GM12878 (cell line): ENCODE data around the gene SWSAP1. TPM values are rescaled to one million over a fixed set of nuclear protein-coding genes. Genes with fewer than 3 reads are reported as not detected.

ENCODE experiments used
- ATAC-seq: fragments of 200-7000 bp; cut with Tn5 transposase; 3 replicates; pipeline ENCODE4 v1.9.1; 2020; ENCODE audit warnings: mild to moderate bottlenecking, moderate library complexity
- BruUV-seq: library from RNA; stranded (reverse); fragments of 400-500 nt; replicated peaks from 2 replicates; lab custom pipeline; 2021; lab: Mats Ljungman, UMichigan
- CTCF ChIA-PET: fragments of 300-600 bp; sonication (Branson Sonifier 250); formaldehyde crosslinking; extraction: SDS; loops from one replicate; lab custom pipeline; 2021; ENCODE audit warnings: inconsistent platforms; lab: Yijun Ruan, JAX
- POLR2A ChIA-PET: fragments of 350-600 bp; formaldehyde crosslinking; extraction: SDS; loops from one replicate; lab custom pipeline; 2021; ENCODE audit warnings: inconsistent platforms; lab: Charles Lee
- RAD21 ChIA-PET: fragments of 300-600 bp; sonication (Branson Sonifier 250); formaldehyde crosslinking; loops from one replicate; lab custom pipeline; 2023; ENCODE audit warnings: antibody characterized with exemption; ENCODE audit not compliant: unreplicated experiment; lab: Charles Lee
- SMC1A ChIA-PET: fragments of 300-600 bp; sonication (Branson Sonifier 250); formaldehyde crosslinking; loops from one replicate; lab custom pipeline; 2023; ENCODE audit not compliant: unreplicated experiment, uncharacterized antibody; lab: Charles Lee
- DNase-seq: peaks from one replicate; pipeline ENCODE4 v3.0.0-alpha.2; 2011; ENCODE audit warnings: low read depth, low spot score
- FAIRE-seq: peaks from 3 replicates; lab custom pipeline; 2011; peaks lifted over from hg19 to GRCh38; lab: Jason Lieb, UNC
- H2AFZ ChIP-seq: 2 replicates; pipeline ENCODE4 v1.6.0; 2011; ENCODE audit warnings: low read depth, low read length, control low read depth; ENCODE audit not compliant: control insufficient read depth
- H3K27ac ChIP-seq: 2 replicates; pipeline ENCODE4 v1.5.1; 2011; ENCODE audit warnings: control low read depth; ENCODE audit not compliant: control insufficient read depth, insufficient read depth
- H3K27me3 ChIP-seq, 2 experiments: replicated peaks in 1 of 2; 2 replicates each; pipeline versions ENCODE4 v1.6.0 to v1.6.1; 2011; ENCODE audit warnings: low read length in 1 of 2; ENCODE audit not compliant: control insufficient read depth in 2 of 2, insufficient read depth in 2 of 2
- H3K36me3 ChIP-seq, 2 experiments: 2 replicates each; pipeline ENCODE4 v1.5.1; 2011; ENCODE audit warnings: low read length in 1 of 2; ENCODE audit not compliant: control insufficient read depth in 2 of 2, insufficient read depth in 2 of 2
- H3K4me1 ChIP-seq: 2 replicates; pipeline ENCODE4 v1.6.1; 2011; ENCODE audit warnings: mild to moderate bottlenecking, low read length, moderate library complexity, mixed read lengths; ENCODE audit not compliant: control insufficient read depth, insufficient read depth
- H3K4me2 ChIP-seq: 2 replicates; pipeline ENCODE4 v1.6.0; 2011; ENCODE audit warnings: control low read depth; ENCODE audit not compliant: control insufficient read depth, insufficient read depth
- H3K4me3 ChIP-seq: fragments of 200-600 bp; sonication (generic); 2 replicates; pipeline ENCODE4 v1.5.1; 2016
- H3K79me2 ChIP-seq: 2 replicates; pipeline ENCODE4 v1.6.0; 2011; ENCODE audit warnings: low read length; ENCODE audit not compliant: control insufficient read depth, insufficient read depth
- H3K9ac ChIP-seq: 2 replicates; pipeline ENCODE4 v1.8.0; 2011; ENCODE audit warnings: low read length, control low read depth, mixed read lengths; ENCODE audit not compliant: control insufficient read depth, insufficient read depth
- H3K9me3 ChIP-seq: replicated peaks from 3 replicates; pipeline ENCODE4 v1.5.1; 2011; ENCODE audit warnings: mild to moderate bottlenecking, low read length; ENCODE audit not compliant: control insufficient read depth, insufficient read depth
- H4K20me1 ChIP-seq: 2 replicates; pipeline ENCODE4 v1.6.0; 2011; ENCODE audit not compliant: control insufficient read depth, insufficient read depth
- CHD1 ChIP-seq: IDR thresholded peaks from 2 replicates; pipeline ENCODE4 v1.6.1; 2012; ENCODE audit warnings: low read depth, low read length, improper control_type of control experiment
- EGR1 ChIP-seq, 2 experiments: IDR thresholded peaks; 1 replicate in 1 of 2; 2 replicates in 1 of 2; pipeline ENCODE4 v1.6.1; 2011 to 2012; ENCODE audit warnings: low read depth in 2 of 2, low read length in 2 of 2, borderline replicate concordance in 1 of 2, mild to moderate bottlenecking in 1 of 2, moderate library complexity in 1 of 2
- MEF2B ChIP-seq: fragments of 450-650 bp; IDR thresholded peaks from 2 replicates; pipeline ENCODE4 v1.6.1; 2018; ENCODE audit warnings: mild to moderate bottlenecking, moderate library complexity; ENCODE audit not compliant: partially characterized antibody, poor library complexity, severe bottlenecking
- MLLT1 ChIP-seq: fragments of 450-650 bp; IDR thresholded peaks from 2 replicates; pipeline ENCODE4 v1.6.1; 2016; ENCODE audit warnings: mild to moderate bottlenecking
- NFYA ChIP-seq: IDR thresholded peaks from 2 replicates; pipeline ENCODE4 v1.6.1; 2011; ENCODE audit warnings: low read depth, mild to moderate bottlenecking, low read length, improper control_type of control experiment, borderline replicate concordance
- SIX5 ChIP-seq: IDR thresholded peaks from 2 replicates; pipeline ENCODE4 v1.6.1; 2011; ENCODE audit warnings: mild to moderate bottlenecking, low read depth, low read length, moderate library complexity; ENCODE audit not compliant: severe bottlenecking
- TCF7 ChIP-seq: IDR thresholded peaks from 2 replicates; pipeline ENCODE4 v1.6.1; 2014; ENCODE audit warnings: antibody characterized with exemption, borderline replicate concordance
- ZBTB11 ChIP-seq: fragments of 450-650 bp; formaldehyde crosslinking; IDR thresholded peaks from 2 replicates; pipeline ENCODE4 v1.5.0; 2022; ENCODE audit warnings: mild to moderate bottlenecking, missing genetic modification characterization
- ZBTB4 ChIP-seq: fragments of 450-650 bp; formaldehyde crosslinking; IDR thresholded peaks from 2 replicates; pipeline ENCODE4 v1.4.0; 2022; ENCODE audit warnings: mild to moderate bottlenecking, moderate library complexity
- ZNF207 ChIP-seq: fragments of 450-650 bp; IDR thresholded peaks from 2 replicates; pipeline ENCODE4 v1.6.1; 2014; ENCODE audit warnings: antibody characterized with exemption, mild to moderate bottlenecking, borderline replicate concordance
- WGBS: methylation state at CpG from one replicate; pipeline ENCODE4 v1.1.6; 2016; ENCODE audit warnings: low lambda C conversion rate; ENCODE audit not compliant: insufficient replicate concordance, insufficient coverage; ENCODE audit errors: missing lambda C conversion rate; 5-methylcytosine and 5-hydroxymethylcytosine counted together
- in situ Hi-C: fragments of 300-500 bp; cut with MboI; formaldehyde crosslinking; loops from 9 replicates; pipeline ENCODE4 v1.14.3; 2018; ENCODE audit warnings: mixed read lengths
- intact Hi-C: fragments of 100-400 bp; cut with micrococcal nuclease; formaldehyde crosslinking; loops from one replicate; pipeline ENCODE4 v1.14.2; 2022; ENCODE audit not compliant: unreplicated experiment
- polyA plus RNA-seq, 11 experiments: library from polyadenylated mRNA; depleted of rRNA in 4 of 11; unstranded in 6 of 11; stranded (reverse) in 5 of 11; fragments of >200 nt; fragmentation: Nextera tagmentation in 4 of 11; fragmentation: Illumina TruSeq in 1 of 11; extraction: Ambion mirVana in 4 of 11; extraction: Trizol in 1 of 11; gene quantifications; 1 replicate in 1 of 11; 2 replicates in 10 of 11; pipeline versions ENCODE4 v1.2.1 to v1.2.3, GENCODE V29; 2011 to 2016; ENCODE audit warnings: inconsistent platforms in 2 of 11, missing spikeins in 2 of 11, low read depth in 1 of 11
- total RNA-seq, 4 experiments: library from RNA; depleted of rRNA in 3 of 4; stranded (reverse); fragments of >200 nt in 3 of 4; fragmentation: Illumina TruSeq in 1 of 4; extraction: Trizol in 1 of 4; gene quantifications; 2 replicates each; pipeline versions ENCODE4 v1.2.1 to v1.2.3, GENCODE V29; 2013 to 2021

Gene SWSAP1
- total and polyA plus RNA-seq, 10 of the 15 experiments (the other 5 are each of a cell fraction or from before 2014, with no cell fraction given): 0.18 to 6.5 (median 2.4) TPM

- intact Hi-C loops (no loop called here), in situ Hi-C loops (no loop called here)
- H3K36me3 ChIP-seq: no peaks in the 10 kb centered on the region
- H3K27me3 ChIP-seq: peaks cover 5 to 14% of the 10 kb centered on the region in 2 experiments; a peak in 3 of 4 replicates
- DNase-seq: no peak
- ChIA-PET POLR2A (interaction anchor here (0.7 kb wide), 1 partner anchor 49 kb away, joined by 3 read pairs; no protein-coding TSS in a partner anchor), RAD21 (no interaction called here), SMC1A (interaction anchor here (1.5 kb wide), 1 partner anchor 28 kb away, joined by 3 read pairs; no protein-coding TSS in a partner anchor), CTCF (interaction anchor here (0.6 to 1.4 kb wide), 3 partner anchors 11 to 58 kb away, joined by 3 to 5 read pairs (median 3); partner anchors contain the start of genes ODAD3 and PRKCSH)
- no peak for ATAC-seq
- H3K4me2 ChIP-seq: no peak overlapping the region
- TF ChIP-seq CHD1 (no peak), EGR1 (IDR thresholded peaks at IDR 0.05; ENCODE audit: borderline replicate concordance in 1 of 2, low read depth in 2 of 2, low read length in 2 of 2) (no peak), SIX5 (no peak), ZNF207 (no peak), MLLT1 (no peak), ZBTB11 (no peak), TCF7 (no peak), MEF2B (no peak), NFYA (no peak), ZBTB4 (CRISPR knock-in tag) (no peak)
- no TSS peak for BruUV-seq
- no peak for FAIRE-seq
- no peaks in the 10 kb centered on the region for H3K9me3 ChIP-seq
- WGBS: 40% methylated on average over 13 of the region's 22 CpGs
- peaks cover 22% of the 10 kb centered on the region for H3K4me1 ChIP-seq
- no peak overlapping the region for H3K9ac ChIP-seq
- H3K4me3 ChIP-seq: no peak overlapping the region
- no peaks in the 10 kb centered on the region for H4K20me1 ChIP-seq
- no peaks in the 10 kb centered on the region for H3K79me2 ChIP-seq
- H3K27ac ChIP-seq: no peak overlapping the region
- no peak overlapping the region for H2AFZ ChIP-seq
These were observed 49.3 kb downstream of the SWSAP1 start for GRCh38 chr19:11423791-11424181.
